NCI-H146 (cell line): ENCODE results near the gene USF2.
A peak's percentile ranks its signal among the peaks of the same experiment; 100 is the strongest.

Source experiments
- DNase-seq: peaks from one replicate; lab custom pipeline; 2025; lab: John Stamatoyannopoulos, UW

The USF2 gene

GRCh38 chr19:35265126-35265899 is 3.4 kb upstream of the USF2 start:
- no peak for DNase-seq

- no peak for DNase-seq
Observed at GRCh38 chr19:35265900-35266519, 2.8 kb upstream of the USF2 start.

- no peak for DNase-seq
Observed at GRCh38 chr19:35266520-35267352, 2.0 kb upstream of the USF2 start.

GRCh38 chr19:35267353-35267817 is 1.4 kb upstream of the USF2 start:
- DNase-seq: peak; percentile 41

GRCh38 chr19:35267818-35268535 is 785 bp upstream of the USF2 start:
- peak; percentile 75 for DNase-seq

- DNase-seq: peak; percentile 90
Observed at GRCh38 chr19:35269438-35270117, 816 bp downstream of the USF2 start.

- DNase-seq: no peak
Observed at GRCh38 chr19:35270381-35270811, 1.6 kb downstream of the USF2 start.

GRCh38 chr19:35271546-35271945 is 2.8 kb downstream of the USF2 start:
- DNase-seq: no peak

GRCh38 chr19:35272122-35272719 is 3.5 kb downstream of the USF2 start:
- DNase-seq: no peak

GRCh38 chr19:35272954-35273649 is 4.3 kb downstream of the USF2 start:
- DNase-seq: no peak

- no peak for DNase-seq
Observed at GRCh38 chr19:35273686-35274259, 5.0 kb downstream of the USF2 start.

GRCh38 chr19:35274323-35274722 is 5.6 kb downstream of the USF2 start:
- no peak for DNase-seq

GRCh38 chr19:35276706-35277281 is 8.0 kb downstream of the USF2 start:
- DNase-seq: no peak

GRCh38 chr19:35278578-35279284 is 10.0 kb downstream of the USF2 start:
- DNase-seq: no peak

GRCh38 chr19:35279374-35279773 is 10.6 kb downstream of the USF2 start:
- DNase-seq: no peak

- no peak for DNase-seq
Observed at GRCh38 chr19:35279985-35280821, 11.4 kb downstream of the USF2 start.

- no peak for DNase-seq
Observed at GRCh38 chr19:35281303-35281702, 12.5 kb downstream of the USF2 start.
